K562 (cell line): ENCODE results near the gene ZFP57. TPM values are rescaled to one million over a fixed set of nuclear protein-coding genes. Genes with fewer than 3 reads are reported as not detected.

ENCODE experiments used
- ATAC-seq: fragments of 200-7000 bp; cut with Tn5 transposase; 3 replicates; pipeline ENCODE4 v1.9.1; 2020; ENCODE audit warnings: moderate library complexity
- BruUV-seq: library from RNA; stranded (reverse); fragments of 400-500 nt; replicated peaks from 2 replicates; lab custom pipeline; 2021; lab: Mats Ljungman, UMichigan
- CTCF ChIA-PET: fragments of 300-600 bp; formaldehyde crosslinking; extraction: SDS; loops from one replicate; lab custom pipeline; 2021; ENCODE audit warnings: low intra/inter-chr PET ratio; lab: Yijun Ruan, JAX
- POLR2A ChIA-PET: fragments of 300-600, 350-650 bp; sonication (Branson Sonifier 250); formaldehyde crosslinking; extraction: SDS; loops from one replicate; lab custom pipeline; 2021; ENCODE audit warnings: antibody characterized with exemption, inconsistent platforms; lab: Yijun Ruan, JAX
- DNase-seq, 4 experiments: peaks; one replicate each; pipeline versions ENCODE4 v3.0.0 to v3.0.0-alpha.2; 2011 to 2018; ENCODE audit warnings: low spot score in 3 of 4, mixed read lengths in 3 of 4; ENCODE audit errors: extremely low read depth in 1 of 4
- FAIRE-seq: peaks from 2 replicates; lab custom pipeline; 2011; peaks lifted over from hg19 to GRCh38; lab: Jason Lieb, UNC
- H2AFZ ChIP-seq: 2 replicates; pipeline ENCODE4 v1.6.0; 2011; ENCODE audit warnings: low read depth, low read length, control low read depth, inconsistent platforms
- H3K27ac ChIP-seq: fragments of 200-600 bp; 3 replicates; pipeline ENCODE4 v1.8.0; 2011; ENCODE audit warnings: low read depth, mild to moderate bottlenecking, control low read depth, inconsistent platforms, low read length, moderate library complexity, mixed read lengths; ENCODE audit errors: extremely low read depth
- H3K27me3 ChIP-seq, 2 experiments: fragments of 300-600 bp in 1 of 2; 2 replicates in 1 of 2; 3 replicates in 1 of 2; pipeline versions ENCODE4 v1.6.0 to v1.8.0; 2011; ENCODE audit warnings: inconsistent platforms in 2 of 2, low read length in 2 of 2, mild to moderate bottlenecking in 1 of 2, mixed read lengths in 1 of 2, moderate library complexity in 1 of 2; ENCODE audit not compliant: control insufficient read depth in 2 of 2, insufficient read depth in 2 of 2
- H3K36me3 ChIP-seq: fragments of 300-600 bp; 3 replicates; pipeline ENCODE4 v1.8.0; 2011; ENCODE audit warnings: mild to moderate bottlenecking, low read length, inconsistent platforms; ENCODE audit not compliant: control insufficient read depth, insufficient read depth
- H3K4me1 ChIP-seq, 2 experiments: fragments of 200-600 bp in 1 of 2; replicated peaks in 1 of 2; 2 replicates in 1 of 2; 3 replicates in 1 of 2; pipeline versions ENCODE4 v1.5.1 to v1.8.0; 2011; ENCODE audit warnings: inconsistent platforms in 2 of 2, low read length in 2 of 2, mild to moderate bottlenecking in 1 of 2, mixed read lengths in 1 of 2, moderate library complexity in 1 of 2; ENCODE audit not compliant: control insufficient read depth in 2 of 2, insufficient read depth in 2 of 2
- H3K4me2 ChIP-seq: 2 replicates; pipeline ENCODE4 v1.6.1; 2011; ENCODE audit warnings: low read length, control low read depth, inconsistent platforms, mixed read lengths; ENCODE audit not compliant: insufficient read depth
- H3K4me3 ChIP-seq: fragments of 200-600 bp; sonication (generic), shearing (Covaris generic); 2 replicates; pipeline ENCODE4 v1.5.1; 2016; ENCODE audit warnings: control low read depth, inconsistent platforms
- H3K79me2 ChIP-seq: fragments of 200-600 bp; 3 replicates; pipeline ENCODE4 v1.8.0; 2011; ENCODE audit warnings: low read length, inconsistent platforms; ENCODE audit not compliant: control insufficient read depth, insufficient read depth
- H3K9ac ChIP-seq, 2 experiments: 2 replicates each; pipeline versions ENCODE4 v1.6.0 to v1.6.1; 2011; ENCODE audit warnings: low read depth in 2 of 2, low read length in 2 of 2, control low read depth in 1 of 2, inconsistent platforms in 1 of 2, mild to moderate bottlenecking in 1 of 2, mixed read lengths in 1 of 2; ENCODE audit not compliant: insufficient read depth in 1 of 2
- H3K9me1 ChIP-seq: one replicate; pipeline ENCODE4 v1.6.0; 2011; ENCODE audit warnings: inconsistent platforms, mild to moderate bottlenecking, low read length, moderate library complexity; ENCODE audit not compliant: control insufficient read depth, insufficient read depth
- H3K9me3 ChIP-seq: replicated peaks from 2 replicates; pipeline ENCODE4 v1.5.1; 2011; ENCODE audit warnings: low read depth, low read length, inconsistent platforms; ENCODE audit not compliant: control insufficient read depth, insufficient read depth
- H4K20me1 ChIP-seq: replicated peaks from 2 replicates; pipeline ENCODE4 v1.6.1; 2011; ENCODE audit warnings: low read length, inconsistent platforms, mixed read lengths; ENCODE audit not compliant: control insufficient read depth, insufficient read depth
- ARID3B ChIP-seq: fragments of 250-450 bp; sonication (Bioruptor Pico); IDR thresholded peaks from 2 replicates; pipeline ENCODE4 v1.4.0; 2020; ENCODE audit warnings: borderline replicate concordance
- CREBBP ChIP-seq: IDR thresholded peaks from one replicate; pipeline ENCODE4 v1.6.1; 2012; ENCODE audit warnings: low read depth, mild to moderate bottlenecking, control low read depth, inconsistent platforms, low read length
- HNRNPLL ChIP-seq: fragments of 200-400 bp; formaldehyde crosslinking; IDR thresholded peaks from 2 replicates; pipeline ENCODE4 v1.6.1; 2017; ENCODE audit warnings: low read length, low read depth, mild to moderate bottlenecking; ENCODE audit not compliant: poor library complexity, severe bottlenecking
- NRF1 ChIP-seq, 2 experiments: fragments of 450-650 bp; IDR thresholded peaks in 1 of 2; conservative IDR thresholded peaks in 1 of 2; 2 replicates each; pipeline ENCODE4 v1.6.1; 2014; ENCODE audit warnings: mild to moderate bottlenecking in 2 of 2
- RFX1 ChIP-seq: fragments of 450-650 bp; IDR thresholded peaks from 2 replicates; pipeline ENCODE4 v1.6.1; 2016; ENCODE audit warnings: mild to moderate bottlenecking, moderate library complexity
- SREBF2 ChIP-seq: sonication (generic); formaldehyde crosslinking; IDR thresholded peaks from 2 replicates; pipeline ENCODE4 v1.4.0; 2020; ENCODE audit warnings: mild to moderate bottlenecking, missing genetic modification reagents
- TAF9B ChIP-seq: fragments of 450-650 bp; IDR thresholded peaks from 2 replicates; pipeline ENCODE4 v1.6.1; 2018; ENCODE audit warnings: mild to moderate bottlenecking; ENCODE audit not compliant: partially characterized antibody
- TCFL5 ChIP-seq: fragments of 250-450 bp; sonication (Bioruptor Pico); conservative IDR thresholded peaks from 2 replicates; pipeline ENCODE4 v1.6.1; 2021; ENCODE audit warnings: mild to moderate bottlenecking, moderate library complexity, matching md5 sums
- USF1 ChIP-seq: sonication (generic); formaldehyde crosslinking; IDR thresholded peaks from 2 replicates; pipeline ENCODE4 v1.9.0; 2022; ENCODE audit warnings: mild to moderate bottlenecking, missing genetic modification reagents
- ZNF512 ChIP-seq: IDR thresholded peaks from 2 replicates; pipeline ENCODE4 v1.6.1; 2016; ENCODE audit warnings: missing genetic modification characterization, missing compliant biosample characterization
- WGBS: fragments of 100-300 bp; shearing (Covaris generic); methylation state at CpG from one replicate; pipeline ENCODE4 v1.1.6; 2016; ENCODE audit warnings: low coverage, mixed read lengths; ENCODE audit not compliant: insufficient coverage; ENCODE audit errors: missing lambda C conversion rate; 5-methylcytosine and 5-hydroxymethylcytosine counted together
- in situ Hi-C: fragments of 300-500 bp; cut with MboI; formaldehyde crosslinking; loops from 4 replicates; pipeline ENCODE4 v1.15.0; 2018; ENCODE audit warnings: inconsistent platforms, mixed read lengths
- intact Hi-C: fragments of 100-400 bp; cut with micrococcal nuclease; formaldehyde crosslinking; loops from 2 replicates; pipeline ENCODE4 v1.14.2; 2022
- polyA plus RNA-seq, 8 experiments: library from polyadenylated mRNA; depleted of rRNA in 4 of 8; stranded (reverse) in 5 of 8; unstranded in 3 of 8; fragments of >200 nt; fragmentation: Nextera tagmentation in 2 of 8; fragmentation: Illumina TruSeq in 1 of 8; extraction: Ambion mirVana in 2 of 8; extraction: Trizol in 1 of 8; gene quantifications; 2 replicates each; pipeline versions ENCODE4 v1.2.1 to v1.2.3, GENCODE V29; 2011 to 2014; ENCODE audit warnings: inconsistent platforms in 1 of 8, missing spikeins in 1 of 8
- total RNA-seq, 7 experiments: library from RNA; depleted of rRNA in 6 of 7; stranded (reverse); fragments of >200 nt in 6 of 7; fragmentation: Illumina TruSeq in 2 of 7; extraction: Trizol in 2 of 7; gene quantifications; 2 replicates each; pipeline versions ENCODE4 v1.2.1 to v1.2.3, GENCODE V29; 2011 to 2021; ENCODE audit warnings: low replicate concordance in 1 of 7
- TF ChIP-seq, protein P1 (sequence below), 2 experiments: IDR thresholded peaks; 2 replicates each; pipeline ENCODE4 v1.6.1; 2011; ENCODE audit warnings: borderline replicate concordance in 1 of 2, control low read depth in 1 of 2, low read depth in 1 of 2, low read length in 1 of 2, mild to moderate bottlenecking in 1 of 2, mixed read lengths in 1 of 2, moderate library complexity in 1 of 2; ENCODE audit not compliant: insufficient read depth in 1 of 2, insufficient read length in 1 of 2, poor library complexity in 1 of 2, severe bottlenecking in 1 of 2; ENCODE audit errors: extremely low read depth in 1 of 2
- TF ChIP-seq, protein P2 (sequence below): fragments of 450-650 bp; formaldehyde crosslinking; IDR thresholded peaks from 2 replicates; pipeline ENCODE4 v1.4.0; 2022; ENCODE audit warnings: missing genetic modification characterization

ZFP57 gene
- total and polyA plus RNA-seq, 9 of the 15 experiments (the other 6 are each of a cell fraction or from before 2014, with no cell fraction given): 0.04 to 0.28 (median 0.13) TPM

DNA sequence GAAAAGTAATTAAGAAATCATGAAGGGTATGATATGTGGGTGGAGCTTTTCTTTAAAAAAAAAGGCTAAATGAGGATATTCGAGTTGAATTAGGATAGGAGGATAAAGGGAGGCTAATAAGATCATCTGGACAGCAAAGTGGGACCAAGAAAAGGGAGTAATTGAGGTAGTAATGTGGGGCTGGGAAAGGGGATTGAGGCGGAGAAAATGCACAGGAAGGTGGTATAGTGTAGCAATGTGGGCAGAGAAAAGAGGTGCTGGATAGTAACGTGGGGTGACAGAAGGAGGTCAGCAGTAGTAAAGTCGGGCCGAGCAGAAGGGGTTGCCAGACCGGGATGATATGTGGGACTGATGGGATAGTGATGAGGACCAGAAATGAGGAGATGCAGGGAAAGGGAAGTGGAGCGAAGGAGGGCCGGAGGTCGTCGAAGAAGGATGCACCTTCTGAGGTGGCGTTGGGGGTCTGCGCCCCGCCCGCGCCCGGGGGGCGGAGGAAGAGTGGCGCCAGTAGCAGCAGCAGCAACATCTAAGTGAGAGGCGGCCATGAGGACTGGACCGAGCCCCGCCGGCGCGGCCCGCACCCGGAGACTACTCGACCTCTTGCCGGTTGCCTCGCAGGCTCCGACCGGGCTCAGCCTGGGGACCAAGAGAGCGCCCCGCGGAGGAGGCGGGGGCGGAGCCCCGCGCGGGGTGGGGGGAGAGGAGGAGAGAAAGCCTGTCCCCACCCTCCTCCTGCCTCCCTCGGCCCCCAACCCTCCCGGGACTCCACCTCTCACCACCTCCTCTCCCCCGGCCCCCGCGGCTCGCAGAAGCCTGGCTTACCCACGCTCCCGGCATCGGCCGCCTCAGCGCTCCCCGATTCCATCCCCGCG, 48.9 kb downstream of the ZFP57 start:
- Histone ChIP-seq H3K36me3 (0 out of 3 replicates have a peak, but pooled peaks cover 7% of the 10 kb centered on the region), H3K9ac (peak overlapping the region; percentile 54 to 90), H3K79me2 (peaks cover 49% of the 10 kb centered on the region), H3K27me3 (no peaks in the 10 kb centered on the region), H3K27ac (peak overlapping the region; percentile 77), H4K20me1 (no peaks in the 10 kb centered on the region), H3K4me2 (peak overlapping the region; percentile 95), H3K4me1 (peaks cover 35 to 52% of the 10 kb centered on the region in 2 experiments), H3K9me3 (no peaks in the 10 kb centered on the region), H3K4me3 (peak overlapping the region; percentile 84), H2AFZ (peak overlapping the region; percentile 90), H3K9me1 (no peaks in the 10 kb centered on the region)
- FAIRE-seq (no peak), ATAC-seq (peak; percentile 63), DNase-seq (peak; percentile 81 to 91 (median 88))
- 3% methylated on average over 31 of the region's 53 CpGs for WGBS
- ChIA-PET POLR2A (interaction anchor here (0.6 to 3.6 kb wide), 10 partner anchors 8 to 441 kb away, joined by 3 to 15 read pairs (median 4); partner anchors contain the start of gene MOG), CTCF (interaction anchor here (1.5 kb wide), 1 partner anchor 18 kb away, joined by 3 read pairs; no protein-coding TSS in a partner anchor)
- intact Hi-C loops (loop anchor here (2.0 to 5.0 kb wide), 2 partner anchors 19 to 690 kb away; no protein-coding TSS in a partner anchor), in situ Hi-C loops (no loop called here)
- no TSS peak for BruUV-seq
- TF ChIP-seq USF1 (CRISPR knock-in tag) (no peak), TCFL5 (CRISPR knock-in tag) (no peak), HNRNPLL (no peak), CREBBP (no peak), NRF1 (conservative IDR thresholded peaks at IDR 0.05 in 1 of 2, IDR thresholded peaks at IDR 0.05 in 1 of 2) (no peak), TAF9B (no peak), SREBF2 (CRISPR knock-in tag) (no peak), ARID3B (CRISPR knock-in tag) (0 out of 2 replicates have a peak, but pooled peaks have one; percentile 55), ZNF512 (tag) (0 out of 2 replicates have a peak, but pooled peaks have one; percentile 68), RFX1 (no peak)
- TF ChIP-seq, protein P1, sequence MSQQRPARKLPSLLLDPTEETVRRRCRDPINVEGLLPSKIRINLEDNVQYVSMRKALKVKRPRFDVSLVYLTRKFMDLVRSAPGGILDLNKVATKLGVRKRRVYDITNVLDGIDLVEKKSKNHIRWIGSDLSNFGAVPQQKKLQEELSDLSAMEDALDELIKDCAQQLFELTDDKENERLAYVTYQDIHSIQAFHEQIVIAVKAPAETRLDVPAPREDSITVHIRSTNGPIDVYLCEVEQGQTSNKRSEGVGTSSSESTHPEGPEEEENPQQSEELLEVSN (IDR thresholded peaks at IDR 0.05; ENCODE audit: borderline replicate concordance in 1 of 2, extremely low read depth in 1 of 2, insufficient read depth in 1 of 2, insufficient read length in 1 of 2, low read depth in 1 of 2, low read length in 1 of 2, poor library complexity in 1 of 2, severe bottlenecking in 1 of 2): peak in 1 of 2 experiments; percentile 45
- TF ChIP-seq, protein P2, sequence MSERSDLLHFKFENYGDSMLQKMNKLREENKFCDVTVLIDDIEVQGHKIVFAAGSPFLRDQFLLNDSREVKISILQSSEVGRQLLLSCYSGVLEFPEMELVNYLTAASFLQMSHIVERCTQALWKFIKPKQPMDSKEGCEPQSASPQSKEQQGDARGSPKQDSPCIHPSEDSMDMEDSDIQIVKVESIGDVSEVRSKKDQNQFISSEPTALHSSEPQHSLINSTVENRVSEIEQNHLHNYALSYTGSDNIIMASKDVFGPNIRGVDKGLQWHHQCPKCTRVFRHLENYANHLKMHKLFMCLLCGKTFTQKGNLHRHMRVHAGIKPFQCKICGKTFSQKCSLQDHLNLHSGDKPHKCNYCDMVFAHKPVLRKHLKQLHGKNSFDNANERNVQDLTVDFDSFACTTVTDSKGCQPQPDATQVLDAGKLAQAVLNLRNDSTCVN (CRISPR knock-in tag): 0 out of 2 replicates have a peak, but pooled peaks have one; percentile 35
